H9 (cell line): ENCODE results near the gene DLG1. TPM values are rescaled to one million over a fixed set of nuclear protein-coding genes. Genes with fewer than 3 reads are reported as not detected.

ENCODE experiments used
- DNase-seq: peaks from one replicate; pipeline ENCODE4 v3.0.0-alpha.2; 2017
- H2AFZ ChIP-seq: one replicate; pipeline ENCODE4 v1.6.1; 2013; ENCODE audit warnings: mild to moderate bottlenecking, low read length, control low read depth, moderate library complexity
- H2AK5ac ChIP-seq: 2 replicates; pipeline ENCODE4 v1.6.1; 2013; ENCODE audit warnings: low read length, control low read depth, mixed read lengths; ENCODE audit not compliant: insufficient read length
- H2BK120ac ChIP-seq: one replicate; pipeline ENCODE4 v1.6.1; 2013; ENCODE audit warnings: low read depth, mild to moderate bottlenecking, low read length, control low read depth, inconsistent platforms; ENCODE audit not compliant: poor library complexity, severe bottlenecking
- H2BK12ac ChIP-seq: 2 replicates; pipeline ENCODE4 v1.6.1; 2013; ENCODE audit warnings: low read length, control low read depth, mixed read lengths, low read depth; ENCODE audit not compliant: insufficient read length
- H2BK15ac ChIP-seq: 2 replicates; pipeline ENCODE4 v1.6.1; 2013; ENCODE audit warnings: low read depth, low read length, control low read depth
- H2BK20ac ChIP-seq: one replicate; pipeline ENCODE4 v1.6.1; 2013; ENCODE audit warnings: low read depth, mild to moderate bottlenecking, low read length, control low read depth, inconsistent platforms; ENCODE audit not compliant: poor library complexity, severe bottlenecking
- H2BK5ac ChIP-seq: 2 replicates; pipeline ENCODE4 v1.6.1; 2013; ENCODE audit warnings: low read length, control low read depth, mixed read lengths; ENCODE audit not compliant: insufficient read length
- H3K14ac ChIP-seq: 2 replicates; pipeline ENCODE4 v1.6.1; 2013; ENCODE audit warnings: low read length, control low read depth; ENCODE audit not compliant: insufficient read depth
- H3K18ac ChIP-seq: 2 replicates; pipeline ENCODE4 v1.6.1; 2013; ENCODE audit warnings: low read depth, mild to moderate bottlenecking, mixed read lengths, low read length, control low read depth; ENCODE audit not compliant: insufficient read length
- H3K23ac ChIP-seq: 2 replicates; pipeline ENCODE4 v1.6.1; 2013; ENCODE audit warnings: low read length, control low read depth, mixed read lengths, low read depth; ENCODE audit not compliant: insufficient read length
- H3K23me2 ChIP-seq: 2 replicates; pipeline ENCODE4 v1.6.1; 2013; ENCODE audit warnings: low read depth, mild to moderate bottlenecking, mixed read lengths, low read length, control low read depth; ENCODE audit not compliant: insufficient read length, poor library complexity, severe bottlenecking
- H3K27ac ChIP-seq: 2 replicates; pipeline ENCODE4 v1.5.1; 2013; ENCODE audit warnings: low read length, control low read depth, mixed read lengths, low read depth; ENCODE audit not compliant: insufficient read length
- H3K27me3 ChIP-seq: 2 replicates; pipeline ENCODE4 v1.6.1; 2013; ENCODE audit warnings: low read length, control low read depth, inconsistent platforms; ENCODE audit not compliant: insufficient read depth
- H3K4ac ChIP-seq: 2 replicates; pipeline ENCODE4 v1.6.1; 2013; ENCODE audit warnings: low read depth, mild to moderate bottlenecking, control low read depth, inconsistent platforms, low read length, moderate library complexity
- H3K4me1 ChIP-seq: 2 replicates; pipeline ENCODE4 v1.6.1; 2013; ENCODE audit warnings: low read length, control low read depth, inconsistent platforms; ENCODE audit not compliant: insufficient read depth
- H3K4me2 ChIP-seq: 2 replicates; pipeline ENCODE4 v1.6.1; 2013; ENCODE audit warnings: low read length, control low read depth, mixed read lengths; ENCODE audit not compliant: insufficient read length, insufficient read depth
- H3K56ac ChIP-seq: 2 replicates; pipeline ENCODE4 v1.6.1; 2013; ENCODE audit warnings: low read depth, mild to moderate bottlenecking, mixed read lengths, low read length, control low read depth; ENCODE audit not compliant: insufficient read length
- H3K79me1 ChIP-seq: 2 replicates; pipeline ENCODE4 v1.6.1; 2013; ENCODE audit warnings: low read depth, mild to moderate bottlenecking, moderate library complexity, low read length, control low read depth, inconsistent platforms; ENCODE audit not compliant: insufficient read depth, poor library complexity, severe bottlenecking
- H3K79me2 ChIP-seq: 2 replicates; pipeline ENCODE4 v1.6.1; 2013; ENCODE audit warnings: low read length, control low read depth, inconsistent platforms; ENCODE audit not compliant: insufficient read depth
- H3K9ac ChIP-seq: 2 replicates; pipeline ENCODE4 v1.6.1; 2013; ENCODE audit warnings: low read length, control low read depth, mixed read lengths; ENCODE audit not compliant: insufficient read length; ENCODE audit errors: extremely low read depth
- H3K9me3 ChIP-seq: one replicate; pipeline ENCODE4 v1.6.1; 2013; ENCODE audit warnings: low read depth, low read length, inconsistent platforms; ENCODE audit not compliant: control insufficient read depth
- H3T11ph ChIP-seq: one replicate; pipeline ENCODE4 v1.6.1; 2013; ENCODE audit warnings: mild to moderate bottlenecking, low read length, control low read depth, inconsistent platforms
- H4K20me1 ChIP-seq: one replicate; pipeline ENCODE4 v1.6.1; 2013; ENCODE audit not compliant: control insufficient read depth, insufficient read length, insufficient read depth
- H4K5ac ChIP-seq: 2 replicates; pipeline ENCODE4 v1.6.1; 2013; ENCODE audit warnings: low read depth, mild to moderate bottlenecking, mixed read lengths, low read length, control low read depth; ENCODE audit not compliant: insufficient read length
- H4K8ac ChIP-seq: replicated peaks from 2 replicates; pipeline ENCODE4 v1.6.1; 2013; ENCODE audit warnings: low read length, control low read depth, mixed read lengths, low read depth; ENCODE audit not compliant: insufficient read length
- H4K91ac ChIP-seq: 2 replicates; pipeline ENCODE4 v1.6.1; 2013; ENCODE audit warnings: low read depth, mild to moderate bottlenecking, moderate library complexity, mixed read lengths, low read length, control low read depth; ENCODE audit not compliant: insufficient read length
- H3K27ac Mint-ChIP-seq, 3 experiments: 2 replicates in 2 of 3; 3 replicates in 1 of 3; pipeline ENCODE4 v1.8.0; 2020 to 2021; ENCODE audit warnings: mixed read lengths in 3 of 3, mild to moderate bottlenecking in 1 of 3, moderate library complexity in 1 of 3
- H3K27me3 Mint-ChIP-seq: 2 replicates; pipeline ENCODE4 v1.8.0; 2021; ENCODE audit warnings: low read depth, mild to moderate bottlenecking, moderate library complexity, mixed read lengths
- H3K36me3 Mint-ChIP-seq, 3 experiments: 2 replicates in 2 of 3; 3 replicates in 1 of 3; pipeline ENCODE4 v1.8.0; 2020 to 2021; ENCODE audit warnings: low read depth in 3 of 3, mixed read lengths in 3 of 3; ENCODE audit not compliant: insufficient read depth in 1 of 3
- H3K4me1 Mint-ChIP-seq, 2 experiments: 2 replicates each; pipeline ENCODE4 v1.8.0; 2020; ENCODE audit warnings: mixed read lengths in 2 of 2
- H3K4me3 Mint-ChIP-seq, 2 experiments: 2 replicates in 1 of 2; 3 replicates in 1 of 2; pipeline ENCODE4 v1.8.0; 2020 to 2021; ENCODE audit warnings: mild to moderate bottlenecking in 2 of 2, mixed read lengths in 2 of 2, moderate library complexity in 1 of 2
- H3K9me3 Mint-ChIP-seq, 2 experiments: 2 replicates in 1 of 2; 3 replicates in 1 of 2; pipeline ENCODE4 v1.8.0; 2020; ENCODE audit warnings: mild to moderate bottlenecking in 2 of 2, mixed read lengths in 2 of 2, moderate library complexity in 1 of 2
- WGBS: extraction: QIAGEN DNeasy Blood & Tissue Kit; methylation state at CpG from one replicate; pipeline ENCODE4 v1.1.7; 2013; ENCODE audit warnings: missing lambda C conversion rate, low lambda C conversion rate, mixed read lengths; ENCODE audit not compliant: insufficient read length; ENCODE audit errors: extremely low coverage; 5-methylcytosine and 5-hydroxymethylcytosine counted together
- total RNA-seq: library from RNA; stranded (reverse); gene quantifications from 2 replicates; pipeline ENCODE4 v1.2.1, GENCODE V29; 2021
- TF ChIP-seq, protein P1 (sequence below): fragments of 200-600 bp; sonication (generic); conservative IDR thresholded peaks from 3 replicates; pipeline ENCODE4 v1.8.0; 2021; ENCODE audit warnings: antibody characterized with exemption, mild to moderate bottlenecking

DLG1 gene
- total RNA-seq, 1 experiment from 2014 or later, result 84.1 TPM

DNA sequence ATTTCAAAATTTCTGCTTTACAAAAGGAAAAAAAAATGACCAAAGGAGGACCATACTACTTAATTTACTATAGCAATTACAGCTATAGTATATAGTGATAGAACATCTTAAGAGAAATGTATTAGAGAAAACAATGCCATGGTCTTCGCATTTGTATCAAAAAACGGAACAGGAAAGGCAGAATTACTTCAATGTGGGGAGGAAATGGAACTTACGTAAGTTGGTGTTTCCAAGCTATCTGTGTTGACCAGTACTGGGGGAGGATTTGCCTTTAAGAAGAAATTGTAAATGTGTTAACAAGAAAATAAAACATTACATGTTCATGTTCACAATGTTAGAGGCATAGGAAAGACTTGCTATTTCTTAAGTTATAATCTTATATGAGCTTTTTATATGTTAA is 148.9 kb downstream of the DLG1 start:
- no peak for DNase-seq
- no peak overlapping the region for H2BK12ac ChIP-seq
- Mint-ChIP-seq H3K4me1 (peaks cover 4 to 7% of the 10 kb centered on the region in 2 experiments; a peak in 3 of 4 replicates), H3K9me3 (peaks cover 0 to under 1% of the 10 kb centered on the region in 2 experiments; a peak in 1 of 5 replicates), H3K4me3 (no peak overlapping the region), H3K27ac (no peak overlapping the region), H3K36me3 (peaks cover 9 to 24% (median 11%) of the 10 kb centered on the region in 3 experiments), H3K27me3 (no peaks in the 10 kb centered on the region)
- no peak overlapping the region for H2AFZ ChIP-seq
- H3K27ac ChIP-seq, result no peak overlapping the region
- H3K14ac ChIP-seq, result no peak overlapping the region
- H3K4ac ChIP-seq, result no peak overlapping the region
- H3K18ac ChIP-seq, result no peak overlapping the region
- no peak overlapping the region for H3T11ph ChIP-seq
- H4K91ac ChIP-seq, result no peak overlapping the region
- H4K5ac ChIP-seq, result no peak overlapping the region
- H4K20me1 ChIP-seq, result no peaks in the 10 kb centered on the region
- no peak overlapping the region for H3K9ac ChIP-seq
- H3K4me1 ChIP-seq, result no peaks in the 10 kb centered on the region
- H3K23ac ChIP-seq, result no peak overlapping the region
- H3K27me3 ChIP-seq, result no peaks in the 10 kb centered on the region
- H2BK15ac ChIP-seq, result no peak overlapping the region
- no peak overlapping the region for H2BK120ac ChIP-seq
- H2BK20ac ChIP-seq, result no peak overlapping the region
- no peak overlapping the region for H3K56ac ChIP-seq
- H3K23me2 ChIP-seq, result no peaks in the 10 kb centered on the region
- H3K4me2 ChIP-seq, result no peak overlapping the region
- no peaks in the 10 kb centered on the region for H3K9me3 ChIP-seq
- TF ChIP-seq, protein P1, sequence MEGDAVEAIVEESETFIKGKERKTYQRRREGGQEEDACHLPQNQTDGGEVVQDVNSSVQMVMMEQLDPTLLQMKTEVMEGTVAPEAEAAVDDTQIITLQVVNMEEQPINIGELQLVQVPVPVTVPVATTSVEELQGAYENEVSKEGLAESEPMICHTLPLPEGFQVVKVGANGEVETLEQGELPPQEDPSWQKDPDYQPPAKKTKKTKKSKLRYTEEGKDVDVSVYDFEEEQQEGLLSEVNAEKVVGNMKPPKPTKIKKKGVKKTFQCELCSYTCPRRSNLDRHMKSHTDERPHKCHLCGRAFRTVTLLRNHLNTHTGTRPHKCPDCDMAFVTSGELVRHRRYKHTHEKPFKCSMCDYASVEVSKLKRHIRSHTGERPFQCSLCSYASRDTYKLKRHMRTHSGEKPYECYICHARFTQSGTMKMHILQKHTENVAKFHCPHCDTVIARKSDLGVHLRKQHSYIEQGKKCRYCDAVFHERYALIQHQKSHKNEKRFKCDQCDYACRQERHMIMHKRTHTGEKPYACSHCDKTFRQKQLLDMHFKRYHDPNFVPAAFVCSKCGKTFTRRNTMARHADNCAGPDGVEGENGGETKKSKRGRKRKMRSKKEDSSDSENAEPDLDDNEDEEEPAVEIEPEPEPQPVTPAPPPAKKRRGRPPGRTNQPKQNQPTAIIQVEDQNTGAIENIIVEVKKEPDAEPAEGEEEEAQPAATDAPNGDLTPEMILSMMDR, result no peak
- no peak overlapping the region for H2AK5ac ChIP-seq
- no peak overlapping the region for H4K8ac ChIP-seq
- H2BK5ac ChIP-seq, result no peak overlapping the region
- WGBS, result no CpG with 5 or more reads among the region's 3 CpGs
- no peaks in the 10 kb centered on the region for H3K79me1 ChIP-seq
- H3K79me2 ChIP-seq, result 0 out of 2 replicates have a peak, but pooled peaks cover 3% of the 10 kb centered on the region
